ENCODE results near the gene MOV10L1. TPM values are rescaled to one million over a fixed set of nuclear protein-coding genes. Genes with fewer than 3 reads are reported as not detected.

MOV10L1 gene
- total RNA-seq, 1 donor from 2014 or later = 0.87 TPM

- peak; percentile 57 for DNase-seq (ENCODE audit: low spot score)
Observed at GRCh38 chr22:50101870-50102565, 12.2 kb downstream of the MOV10L1 start.

GRCh38 chr22:50102946-50103345, 13.1 kb downstream of the MOV10L1 start:
- peak; percentile 64 for DNase-seq (ENCODE audit: low spot score)

DNA sequence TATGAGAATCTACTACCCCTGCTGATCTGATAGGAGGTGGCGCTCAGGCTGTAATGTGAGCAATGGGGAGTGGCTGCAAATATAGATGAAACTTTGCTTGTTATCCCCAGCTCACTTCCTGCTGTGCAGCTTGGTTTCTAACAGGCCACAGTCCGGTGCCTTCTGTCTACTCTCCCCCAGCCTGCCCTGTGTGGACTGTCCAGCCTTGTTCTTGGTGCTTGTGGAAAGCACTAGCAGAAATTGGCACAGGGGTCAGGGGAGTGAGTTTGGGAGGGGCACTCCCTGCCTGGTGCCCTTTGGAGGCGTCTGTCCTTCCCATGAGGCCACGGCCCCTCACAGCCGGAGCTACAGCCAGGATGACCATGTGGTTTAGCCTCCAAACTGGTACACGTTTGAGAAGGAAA, 14.3 kb downstream of the MOV10L1 start:
- DNase-seq (ENCODE audit: low spot score) = no peak

DNA sequence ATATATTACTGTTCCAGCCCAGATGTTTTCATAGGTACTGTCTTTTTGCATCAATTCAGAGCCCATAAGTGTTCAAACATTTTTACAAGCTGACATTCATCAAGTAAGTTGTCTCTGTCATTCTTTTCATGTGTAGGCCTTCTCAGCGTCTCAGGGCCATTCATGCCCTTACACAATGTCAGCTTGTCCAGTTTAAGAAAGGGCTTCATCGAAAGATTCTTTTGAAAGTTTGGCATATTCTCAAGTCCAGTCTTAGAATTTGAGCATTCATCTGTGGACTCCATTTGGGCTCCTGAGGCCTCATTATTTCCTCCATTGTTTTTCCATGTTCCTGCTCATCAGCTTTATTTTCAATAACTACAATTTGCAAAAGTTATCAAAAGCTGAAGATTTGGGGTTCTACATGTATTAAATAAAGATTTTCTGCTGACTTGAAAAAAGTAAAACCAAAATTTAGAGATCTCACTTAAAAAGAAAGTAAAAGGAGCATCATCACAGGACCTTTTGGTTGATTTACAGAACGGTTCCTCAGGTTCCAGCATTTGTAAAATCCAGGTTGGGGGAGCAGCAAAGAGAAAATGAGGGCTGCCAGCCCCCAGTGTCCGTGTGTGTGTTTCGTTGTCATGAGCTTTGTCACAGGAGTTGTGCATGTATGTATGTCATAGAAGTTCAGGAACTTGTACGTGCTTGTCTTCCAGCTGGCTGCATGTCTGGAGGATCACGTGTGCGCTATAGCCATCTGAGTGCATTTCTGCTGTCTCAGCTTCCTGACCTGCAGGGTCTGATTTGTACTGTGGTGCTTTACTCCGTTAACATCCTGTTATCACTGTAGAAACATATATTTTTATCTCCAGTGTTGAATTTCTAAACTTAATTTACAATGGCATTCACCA, 15.6 kb downstream of the MOV10L1 start:
- DNase-seq (ENCODE audit: low spot score) = no peak

DNA sequence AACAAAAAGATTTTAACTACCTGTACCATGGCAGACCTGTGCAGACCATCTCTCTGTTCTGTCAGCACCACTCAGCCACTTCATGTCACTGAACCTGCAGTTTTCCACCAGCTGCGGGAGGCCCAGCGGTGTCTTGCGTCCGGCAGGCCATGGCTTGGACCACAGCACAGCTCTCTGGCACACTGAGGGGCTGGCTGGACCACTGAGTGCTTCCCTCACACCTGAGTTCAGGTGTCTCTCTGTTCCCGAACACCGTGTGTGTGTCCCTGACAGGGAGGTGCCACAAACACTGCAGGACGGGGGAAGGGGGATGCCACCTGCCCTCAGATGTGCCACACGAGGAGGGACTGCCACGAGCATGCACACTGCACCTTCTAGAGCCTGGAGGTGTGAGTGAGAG, 17.7 kb downstream of the MOV10L1 start:
- no peak for DNase-seq (ENCODE audit: low spot score)

- DNase-seq (ENCODE audit: low spot score) = no peak
Observed at GRCh38 chr22:50111056-50111455, 21.2 kb downstream of the MOV10L1 start.

- DNase-seq (ENCODE audit: low spot score) = no peak
Observed at GRCh38 chr22:50112151-50113118, 22.6 kb downstream of the MOV10L1 start.

DNA sequence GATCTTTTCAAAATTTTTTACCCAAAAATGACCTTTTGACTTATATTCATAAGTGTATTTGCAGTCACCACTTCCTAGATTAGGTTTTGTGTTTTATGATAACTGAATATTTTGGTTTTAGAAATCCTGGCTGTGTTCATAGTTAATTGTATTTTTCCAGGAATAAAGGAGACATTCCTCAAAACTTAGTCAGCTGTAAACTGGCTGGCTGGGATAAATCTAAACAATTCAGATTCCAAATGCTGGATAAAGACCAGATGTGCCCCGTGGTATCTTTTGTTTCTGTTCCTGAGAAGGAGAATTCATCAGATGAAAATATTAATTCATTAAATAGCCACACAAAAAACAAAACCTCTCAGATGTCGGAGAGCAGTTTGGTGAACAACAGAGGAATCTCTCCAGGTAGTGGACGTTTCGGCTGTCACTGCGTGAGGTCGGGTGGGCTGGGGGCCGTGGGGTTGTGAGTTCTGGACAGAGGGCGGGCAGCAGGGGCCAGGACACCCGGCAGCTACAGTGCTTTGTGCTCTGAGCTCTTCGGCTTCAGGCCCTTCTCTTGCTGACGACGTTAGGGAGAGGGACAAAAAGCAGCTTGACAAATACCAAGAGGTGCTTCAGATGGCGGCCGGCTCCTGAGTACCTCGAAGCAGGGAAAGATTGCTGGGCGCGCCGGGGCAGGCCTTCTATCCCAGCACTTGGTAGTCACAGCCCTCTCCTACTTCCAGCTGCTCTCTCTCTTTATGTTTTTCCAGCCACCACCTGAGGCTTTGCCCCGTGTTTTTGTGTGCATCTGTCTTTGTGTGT, 24.6 kb downstream of the MOV10L1 start:
- DNase-seq (ENCODE audit: low spot score) = no peak

- DNase-seq (ENCODE audit: low spot score) = no peak
Observed at GRCh38 chr22:50115693-50116092, 25.9 kb downstream of the MOV10L1 start.

DNA sequence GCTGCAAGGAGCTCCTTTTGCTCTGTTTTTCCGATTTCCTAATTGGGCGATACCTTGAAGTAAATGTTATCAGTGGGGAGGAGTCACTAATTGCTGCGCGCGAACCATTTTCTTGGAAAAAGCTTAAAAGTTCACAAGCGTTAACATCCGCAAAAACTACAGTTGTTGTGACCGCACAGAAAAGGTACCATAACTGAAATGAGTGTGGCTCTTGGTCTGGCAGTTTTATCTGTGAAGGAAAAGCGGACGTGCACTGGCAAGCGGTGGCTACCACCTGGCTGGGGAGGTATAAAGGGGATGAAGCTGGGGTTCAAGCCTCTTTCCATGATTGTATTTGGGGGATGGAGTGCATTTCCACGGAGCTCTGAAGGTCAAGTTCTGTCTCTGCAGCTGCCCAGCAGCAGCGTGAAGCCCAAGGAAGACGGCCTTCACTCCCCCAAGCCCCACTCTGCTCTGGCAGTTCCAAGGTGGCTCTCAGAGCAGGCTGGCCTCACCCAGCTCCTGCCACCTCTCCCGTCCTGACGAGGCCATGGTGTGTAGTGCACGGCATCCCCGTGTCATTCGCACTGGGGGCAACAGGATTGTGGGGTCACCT, 27.5 kb downstream of the MOV10L1 start:
- DNase-seq (ENCODE audit: low spot score) = no peak

- DNase-seq (ENCODE audit: low spot score) = no peak
Observed at GRCh38 chr22:50118129-50118528, 28.3 kb downstream of the MOV10L1 start.

DNA sequence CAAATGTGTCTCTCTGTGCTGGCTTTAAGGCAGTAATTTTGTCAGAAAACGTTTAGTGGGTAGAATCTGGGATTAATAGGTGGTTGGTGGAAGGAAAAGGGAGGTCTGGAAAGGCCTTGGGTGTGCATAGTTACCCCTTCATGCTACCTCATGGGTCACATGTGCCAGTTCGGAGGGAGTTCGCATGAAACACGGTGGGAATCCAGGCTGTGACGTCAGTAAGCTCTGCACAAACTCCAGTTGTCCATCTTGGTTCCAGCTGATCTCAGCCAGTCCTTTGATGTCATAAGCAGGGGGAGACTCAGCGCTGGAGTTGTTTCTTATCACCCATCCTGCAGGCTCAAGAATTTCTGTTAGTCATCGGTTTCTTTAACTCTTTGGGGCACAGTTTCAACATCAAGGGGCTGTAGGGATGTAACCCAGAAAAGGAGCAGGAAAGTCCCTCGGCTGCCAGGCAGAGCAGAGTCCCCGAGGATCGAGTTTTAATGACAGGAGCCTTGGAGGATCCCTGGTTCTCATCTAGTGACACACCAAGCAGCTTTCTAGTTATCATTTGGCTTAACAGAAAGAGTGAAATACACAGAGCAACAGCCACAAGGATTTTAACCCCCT, 28.9 kb downstream of the MOV10L1 start:
- DNase-seq (ENCODE audit: low spot score) = no peak

DNA sequence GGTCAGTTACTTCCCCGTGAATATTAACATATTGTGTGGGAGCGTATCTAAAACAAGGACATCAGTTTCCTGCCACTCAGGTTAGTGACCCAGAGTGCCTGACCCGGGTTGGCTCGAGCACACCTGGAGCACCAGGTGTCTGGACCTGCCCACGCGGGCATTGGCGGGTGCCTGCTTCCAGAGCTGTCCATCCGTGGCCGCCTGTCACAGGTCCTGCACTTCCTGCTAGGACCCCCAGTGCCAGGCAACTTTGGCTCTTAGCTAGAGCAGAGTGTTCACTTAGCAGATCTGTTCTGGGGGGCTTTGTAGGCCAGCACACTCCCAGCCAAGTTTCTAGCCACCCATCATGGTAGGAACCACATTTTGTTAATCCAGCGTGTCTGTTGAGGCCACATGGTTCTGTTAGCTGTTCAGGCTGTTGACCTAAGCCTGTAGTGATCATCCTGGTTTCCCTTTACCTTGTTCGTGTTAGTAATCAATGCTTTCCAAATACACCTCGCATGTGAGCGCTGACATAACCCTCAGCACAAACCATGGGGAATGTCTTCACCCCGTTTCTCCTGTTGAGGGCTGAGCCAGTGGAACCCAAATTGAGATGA, 29.5 kb downstream of the MOV10L1 start:
- DNase-seq (ENCODE audit: low spot score) = no peak

DNA sequence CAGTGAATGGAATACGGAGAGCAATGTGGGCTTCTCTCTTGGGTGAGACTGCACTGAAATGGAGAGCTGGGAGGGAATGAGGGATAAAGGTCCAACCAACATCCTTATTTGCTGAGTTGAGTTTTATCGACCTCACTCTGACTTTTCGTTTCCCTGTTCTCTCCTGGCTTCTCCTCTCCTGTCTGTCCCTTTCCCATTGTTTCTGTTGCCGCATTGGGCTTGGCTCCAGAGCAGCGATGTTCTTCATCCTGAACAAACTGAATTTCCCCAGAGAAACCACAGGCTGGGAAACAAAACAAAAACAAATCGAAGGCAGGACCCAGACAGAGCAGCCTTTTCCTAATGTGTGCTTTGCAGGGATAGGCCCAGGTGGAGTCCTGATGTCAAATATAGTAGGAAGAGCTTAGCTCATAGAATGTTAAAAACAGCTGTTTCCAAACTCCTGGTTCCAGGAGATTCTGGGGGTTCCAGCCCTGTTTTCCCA, 30.0 kb downstream of the MOV10L1 start:
- no peak for DNase-seq (ENCODE audit: low spot score)

- no peak for DNase-seq (ENCODE audit: low spot score)
Observed at GRCh38 chr22:50121202-50121740, 31.5 kb downstream of the MOV10L1 start.

GRCh38 chr22:50123119-50123518, 33.3 kb downstream of the MOV10L1 start:
- no peak for DNase-seq (ENCODE audit: low spot score)

GRCh38 chr22:50125029-50125428, 35.2 kb downstream of the MOV10L1 start:
- DNase-seq (ENCODE audit: low spot score) = no peak

DNA sequence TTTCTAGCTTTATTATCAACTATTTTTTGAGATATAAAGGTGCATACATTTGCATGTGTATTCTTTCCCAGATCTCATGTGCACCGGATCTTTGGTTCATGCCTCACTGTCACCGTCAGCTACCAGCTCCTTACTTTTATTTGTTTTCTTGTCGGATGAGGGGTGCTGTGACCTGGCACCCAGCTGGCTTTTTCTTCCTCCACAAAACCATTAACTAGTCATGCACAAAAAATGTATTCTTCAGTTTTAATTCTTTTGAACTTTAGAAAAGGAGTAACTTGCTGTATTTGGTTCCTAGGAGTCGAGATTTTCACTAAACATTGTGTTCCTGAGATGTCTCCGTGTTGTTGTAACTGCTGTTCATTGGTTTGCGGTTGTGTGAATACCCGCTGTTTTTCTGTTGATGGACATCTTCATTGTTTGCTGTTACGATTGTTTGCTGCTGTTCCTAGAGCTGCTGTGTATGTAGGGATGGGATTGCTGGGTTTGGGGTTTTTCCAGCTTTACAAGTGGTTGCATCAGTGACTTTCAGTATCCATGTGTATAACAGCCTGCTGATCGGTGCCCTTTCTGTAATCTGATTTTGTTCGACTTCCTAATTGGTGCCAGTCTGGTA, 39.4 kb downstream of the MOV10L1 start:
- DNase-seq (ENCODE audit: low spot score) = no peak

All from mesenteric fat pad (tissue), 1 donor.